NT2/D1 (cell line): ENCODE results near the gene LRRC25.

Experiments used
- YY1 ChIP-seq: IDR thresholded peaks from 2 replicates; pipeline ENCODE4 v1.6.1; 2011; ENCODE audit not compliant: insufficient read length, insufficient read depth
- ZNF274 ChIP-seq: IDR thresholded peaks from 2 replicates; pipeline ENCODE4 v1.6.1; 2011; ENCODE audit warnings: mild to moderate bottlenecking, low read depth, low read length

- no peak for TF ChIP-seq YY1
- TF ChIP-seq ZNF274: no peak
Observed at GRCh38 chr19:18346091-18346490, 51.3 kb downstream of the LRRC25 start.
